SU-DHL-6 (cell line): ENCODE measurements around the gene BAHCC1.

ENCODE experiments used
- H2AFZ ChIP-seq: fragments of 200-600 bp; sonication (generic); 2 replicates; pipeline ENCODE4 v1.6.1; 2014; ENCODE audit warnings: low read depth, mild to moderate bottlenecking, moderate library complexity, mixed read lengths, antibody characterized with exemption, low read length; ENCODE audit not compliant: severe bottlenecking
- H3F3A ChIP-seq: fragments of 200-600 bp; shearing (Covaris generic); 2 replicates; pipeline ENCODE4 v1.6.0; 2016; ENCODE audit warnings: antibody characterized with exemption, mild to moderate bottlenecking; ENCODE audit not compliant: insufficient read depth
- H3K27ac ChIP-seq: fragments of 200-600 bp; sonication (generic); 2 replicates; pipeline ENCODE4 v1.5.1; 2016; ENCODE audit warnings: low read depth, mild to moderate bottlenecking, low read length, moderate library complexity, mixed read lengths
- H3K27me3 ChIP-seq: fragments of 200-600 bp; sonication (generic), shearing (Covaris generic); 2 replicates; pipeline ENCODE4 v1.6.0; 2014; ENCODE audit warnings: mild to moderate bottlenecking, low read length
- H3K36me3 ChIP-seq: fragments of 200-600 bp; sonication (generic); 2 replicates; pipeline ENCODE4 v1.6.1; 2014; ENCODE audit warnings: mild to moderate bottlenecking, low read length, mixed read lengths
- H3K4me2 ChIP-seq: fragments of 300-600, 200-600 bp; shearing (Covaris generic), sonication (generic); 2 replicates; pipeline ENCODE4 v1.6.0; 2014; ENCODE audit warnings: low read length, low read depth, mild to moderate bottlenecking; ENCODE audit not compliant: poor library complexity, severe bottlenecking
- H3K4me3 ChIP-seq: fragments of 200-600 bp; sonication (generic); 2 replicates; pipeline ENCODE4 v1.5.1; 2014; ENCODE audit warnings: antibody characterized with exemption, low read length, mild to moderate bottlenecking, mixed read lengths; ENCODE audit not compliant: insufficient read depth, poor library complexity, severe bottlenecking
- H3K79me2 ChIP-seq: fragments of 200-600 bp; sonication (generic); 2 replicates; pipeline ENCODE4 v1.6.1; 2014; ENCODE audit warnings: mild to moderate bottlenecking, low read length, moderate library complexity; ENCODE audit not compliant: insufficient read depth
- H3K9ac ChIP-seq: fragments of 200-600 bp; sonication (generic); 2 replicates; pipeline ENCODE4 v1.7.0; 2014; ENCODE audit warnings: mild to moderate bottlenecking, low read length
- H3K9me2 ChIP-seq: fragments of 200-600 bp; sonication (generic); replicated peaks from 2 replicates; pipeline ENCODE4 v1.6.1; 2014; ENCODE audit warnings: low read length; ENCODE audit not compliant: insufficient read depth
- H3K9me3 ChIP-seq: fragments of 200-600 bp; sonication (generic); 2 replicates; pipeline ENCODE4 v1.6.1; 2014; ENCODE audit warnings: low read length, mixed read lengths; ENCODE audit not compliant: insufficient read depth
- H4K20me1 ChIP-seq: fragments of 200-600 bp; sonication (generic); 2 replicates; pipeline ENCODE4 v1.6.1; 2014; ENCODE audit warnings: low read depth, mild to moderate bottlenecking, antibody characterized with exemption, low read length, moderate library complexity, mixed read lengths
- EZH2phosphoT487 ChIP-seq: fragments of 200-600 bp; sonication (generic), shearing (Covaris generic); conservative IDR thresholded peaks from 2 replicates; pipeline ENCODE4 v1.6.1; 2018; ENCODE audit warnings: mild to moderate bottlenecking, antibody characterized with exemption, low read length, moderate library complexity, mixed read lengths
- TF ChIP-seq, protein P1 (sequence below): fragments of 200-600 bp; sonication (generic); IDR thresholded peaks from one replicate; pipeline ENCODE4 v1.5.1; 2017; ENCODE audit warnings: antibody characterized with exemption, mild to moderate bottlenecking, low read length, moderate library complexity; ENCODE audit not compliant: insufficient read depth, poor library complexity, severe bottlenecking

Gene BAHCC1

DNA sequence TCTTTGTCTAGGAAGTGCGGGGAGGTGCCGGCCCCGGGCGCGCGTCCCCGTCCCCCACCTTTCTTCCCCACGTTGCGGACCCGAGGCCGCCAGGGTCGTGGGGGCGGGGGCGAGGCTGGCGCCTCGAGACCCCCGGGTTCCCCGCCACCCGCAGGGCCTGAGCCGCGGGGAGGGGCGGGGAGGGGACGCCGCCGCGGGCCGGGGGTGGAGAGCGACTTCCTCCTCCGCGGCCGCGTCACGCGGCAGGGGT, 119.2 kb downstream of the BAHCC1 start:
- H3K9me2 ChIP-seq = no peaks in the 10 kb centered on the region
- H3K36me3 ChIP-seq = peaks cover 29% of the 10 kb centered on the region
- H2AFZ ChIP-seq = peak overlapping the region; percentile 13
- no peaks in the 10 kb centered on the region for H3K27me3 ChIP-seq
- H3K4me2 ChIP-seq = peak overlapping the region; percentile 71
- H3K9me3 ChIP-seq = no peaks in the 10 kb centered on the region
- H3K27ac ChIP-seq = peak overlapping the region; percentile 95
- H3K79me2 ChIP-seq = peaks cover 24% of the 10 kb centered on the region
- H4K20me1 ChIP-seq = peaks cover 26% of the 10 kb centered on the region
- TF ChIP-seq EZH2phosphoT487 = no peak
- TF ChIP-seq, protein P1, sequence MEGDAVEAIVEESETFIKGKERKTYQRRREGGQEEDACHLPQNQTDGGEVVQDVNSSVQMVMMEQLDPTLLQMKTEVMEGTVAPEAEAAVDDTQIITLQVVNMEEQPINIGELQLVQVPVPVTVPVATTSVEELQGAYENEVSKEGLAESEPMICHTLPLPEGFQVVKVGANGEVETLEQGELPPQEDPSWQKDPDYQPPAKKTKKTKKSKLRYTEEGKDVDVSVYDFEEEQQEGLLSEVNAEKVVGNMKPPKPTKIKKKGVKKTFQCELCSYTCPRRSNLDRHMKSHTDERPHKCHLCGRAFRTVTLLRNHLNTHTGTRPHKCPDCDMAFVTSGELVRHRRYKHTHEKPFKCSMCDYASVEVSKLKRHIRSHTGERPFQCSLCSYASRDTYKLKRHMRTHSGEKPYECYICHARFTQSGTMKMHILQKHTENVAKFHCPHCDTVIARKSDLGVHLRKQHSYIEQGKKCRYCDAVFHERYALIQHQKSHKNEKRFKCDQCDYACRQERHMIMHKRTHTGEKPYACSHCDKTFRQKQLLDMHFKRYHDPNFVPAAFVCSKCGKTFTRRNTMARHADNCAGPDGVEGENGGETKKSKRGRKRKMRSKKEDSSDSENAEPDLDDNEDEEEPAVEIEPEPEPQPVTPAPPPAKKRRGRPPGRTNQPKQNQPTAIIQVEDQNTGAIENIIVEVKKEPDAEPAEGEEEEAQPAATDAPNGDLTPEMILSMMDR = no peak
- peaks cover 73% of the 10 kb centered on the region for H3F3A ChIP-seq
- H3K9ac ChIP-seq = peak overlapping the region; percentile 89
- peak overlapping the region; percentile 65 for H3K4me3 ChIP-seq

DNA sequence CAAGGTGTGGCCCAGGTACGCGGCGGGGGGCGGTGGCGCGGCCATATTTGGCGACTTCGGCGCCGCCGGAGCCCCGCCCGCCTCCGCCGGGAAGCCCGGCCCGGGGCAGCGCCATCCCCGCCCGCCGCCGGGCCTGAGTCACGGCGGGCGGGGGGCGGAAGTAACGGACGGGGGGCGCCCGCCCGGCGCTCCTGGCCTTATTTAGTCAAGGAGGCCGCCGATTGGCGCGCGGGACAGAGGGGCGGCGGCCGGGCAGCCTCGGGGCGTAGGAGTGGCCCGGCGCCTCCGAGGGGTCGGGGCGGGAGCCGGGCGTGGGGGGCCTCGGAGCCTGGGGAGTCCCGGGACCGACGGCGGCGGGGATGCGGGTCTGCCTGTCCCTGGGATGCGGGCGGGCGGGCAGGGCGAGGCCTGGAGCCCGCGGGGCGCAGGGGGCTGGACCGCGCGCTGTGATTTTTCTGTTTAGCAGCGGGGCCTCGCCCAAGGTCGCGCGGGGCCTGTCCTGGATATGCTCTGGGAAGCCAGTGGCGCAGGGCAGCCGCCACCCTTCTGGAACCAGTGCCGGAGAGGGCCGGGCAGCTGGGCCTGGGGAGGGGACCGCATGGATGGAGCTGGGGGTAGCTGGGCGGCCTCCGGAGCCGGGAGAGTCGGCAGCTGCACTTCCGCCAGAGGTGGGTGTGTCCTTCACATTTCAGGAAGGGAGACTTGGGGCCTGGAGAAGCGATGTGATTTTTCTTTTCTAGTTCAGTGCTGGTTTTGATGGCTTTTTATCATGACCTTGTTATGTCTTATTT, 119.7 kb downstream of the BAHCC1 start:
- Histone ChIP-seq H3K9me3 (no peaks in the 10 kb centered on the region), H3K4me3 (peak overlapping the region; percentile 65), H3K27ac (peak overlapping the region; percentile 95), H4K20me1 (peaks cover 21% of the 10 kb centered on the region), H3K9me2 (no peaks in the 10 kb centered on the region), H3K4me2 (peak overlapping the region; percentile 71), H3K79me2 (peaks cover 24% of the 10 kb centered on the region), H3K27me3 (no peaks in the 10 kb centered on the region), H3K9ac (peak overlapping the region; percentile 89), H3K36me3 (peaks cover 24% of the 10 kb centered on the region), H2AFZ (peak overlapping the region; percentile 68), H3F3A (peaks cover 68% of the 10 kb centered on the region)
- TF ChIP-seq, protein P1 = no peak
- TF ChIP-seq EZH2phosphoT487 = no peak

- no peaks in the 10 kb centered on the region for H3K9me2 ChIP-seq
- TF ChIP-seq EZH2phosphoT487 = no peak
- TF ChIP-seq, protein P1 = no peak
- H3K36me3 ChIP-seq = peaks cover 17% of the 10 kb centered on the region
- peak overlapping the region; percentile 95 for H3K27ac ChIP-seq
- peaks cover 63% of the 10 kb centered on the region for H3F3A ChIP-seq
- peak overlapping the region; percentile 89 for H3K9ac ChIP-seq
- no peaks in the 10 kb centered on the region for H3K27me3 ChIP-seq
- no peaks in the 10 kb centered on the region for H3K9me3 ChIP-seq
- peak overlapping the region; percentile 68 for H2AFZ ChIP-seq
- H3K79me2 ChIP-seq = peaks cover 20% of the 10 kb centered on the region
- H3K4me2 ChIP-seq = peak overlapping the region; percentile 71
- H4K20me1 ChIP-seq = peaks cover 15% of the 10 kb centered on the region
- H3K4me3 ChIP-seq = peak overlapping the region; percentile 65
Measured at GRCh38 chr17:81515530-81516041, 120.3 kb downstream of the BAHCC1 start.
